ENCODE results near the gene KRT39.

- TF ChIP-seq GABPA (IDR thresholded peaks at IDR 0.05; ENCODE audit: borderline replicate concordance, insufficient read depth, low read length) (no peak), POLR2AphosphoS5 (IDR thresholded peaks at IDR 0.05; ENCODE audit: low read depth, low read length) (no peak), SUZ12 (IDR thresholded peaks at IDR 0.05; ENCODE audit: low read length) (no peak), SP1 (IDR thresholded peaks at IDR 0.05; ENCODE audit: low read depth, low read length) (no peak), EZH2 (IDR thresholded peaks at IDR 0.05; ENCODE audit: low read depth, low read length, severe bottlenecking) (no peak), TAF7 (optimal IDR thresholded peaks at IDR 0.05; ENCODE audit: borderline replicate concordance, low read depth, low read length) (no peak), SRF (IDR thresholded peaks at IDR 0.05; ENCODE audit: low read depth, low read length) (no peak), RBBP5 (IDR thresholded peaks at IDR 0.05; ENCODE audit: borderline replicate concordance, low read depth, low read length) (no peak)
- TF ChIP-seq, protein P1, sequence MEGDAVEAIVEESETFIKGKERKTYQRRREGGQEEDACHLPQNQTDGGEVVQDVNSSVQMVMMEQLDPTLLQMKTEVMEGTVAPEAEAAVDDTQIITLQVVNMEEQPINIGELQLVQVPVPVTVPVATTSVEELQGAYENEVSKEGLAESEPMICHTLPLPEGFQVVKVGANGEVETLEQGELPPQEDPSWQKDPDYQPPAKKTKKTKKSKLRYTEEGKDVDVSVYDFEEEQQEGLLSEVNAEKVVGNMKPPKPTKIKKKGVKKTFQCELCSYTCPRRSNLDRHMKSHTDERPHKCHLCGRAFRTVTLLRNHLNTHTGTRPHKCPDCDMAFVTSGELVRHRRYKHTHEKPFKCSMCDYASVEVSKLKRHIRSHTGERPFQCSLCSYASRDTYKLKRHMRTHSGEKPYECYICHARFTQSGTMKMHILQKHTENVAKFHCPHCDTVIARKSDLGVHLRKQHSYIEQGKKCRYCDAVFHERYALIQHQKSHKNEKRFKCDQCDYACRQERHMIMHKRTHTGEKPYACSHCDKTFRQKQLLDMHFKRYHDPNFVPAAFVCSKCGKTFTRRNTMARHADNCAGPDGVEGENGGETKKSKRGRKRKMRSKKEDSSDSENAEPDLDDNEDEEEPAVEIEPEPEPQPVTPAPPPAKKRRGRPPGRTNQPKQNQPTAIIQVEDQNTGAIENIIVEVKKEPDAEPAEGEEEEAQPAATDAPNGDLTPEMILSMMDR (IDR thresholded peaks at IDR 0.05; ENCODE audit: control extremely low read depth in 1 of 3, insufficient read depth in 1 of 3, low read depth in 1 of 3, low read length in 3 of 3): no peak
- TF ChIP-seq, protein P2, sequence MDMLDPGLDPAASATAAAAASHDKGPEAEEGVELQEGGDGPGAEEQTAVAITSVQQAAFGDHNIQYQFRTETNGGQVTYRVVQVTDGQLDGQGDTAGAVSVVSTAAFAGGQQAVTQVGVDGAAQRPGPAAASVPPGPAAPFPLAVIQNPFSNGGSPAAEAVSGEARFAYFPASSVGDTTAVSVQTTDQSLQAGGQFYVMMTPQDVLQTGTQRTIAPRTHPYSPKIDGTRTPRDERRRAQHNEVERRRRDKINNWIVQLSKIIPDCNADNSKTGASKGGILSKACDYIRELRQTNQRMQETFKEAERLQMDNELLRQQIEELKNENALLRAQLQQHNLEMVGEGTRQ (IDR thresholded peaks at IDR 0.05; ENCODE audit: low read length): no peak
Measured at GRCh38 chr17:41012326-41013120, 45.8 kb upstream of the KRT39 start.
